ENCODE measurements around the gene PPARG.
"Not testable (repeated sequence)": the region's sequence is repeated elsewhere in the genome, so short reads cannot be mapped to it uniquely, and the experiment has no call there.

Gene PPARG

GRCh38 chr3:12472000-12472610 is 183.2 kb downstream of the PPARG start:
- H3K4me3 ChIP-seq (ENCODE audit: low read depth, low read length): no peak overlapping the region
- TF ChIP-seq CTCF (IDR thresholded peaks at IDR 0.05; ENCODE audit: borderline replicate concordance, insufficient read depth, low read depth, low read length): no peak

GRCh38 chr3:12472796-12473195 is 183.9 kb downstream of the PPARG start:
- TF ChIP-seq CTCF (IDR thresholded peaks at IDR 0.05; ENCODE audit: borderline replicate concordance, insufficient read depth, low read depth, low read length): no peak
- H3K4me3 ChIP-seq (ENCODE audit: low read depth, low read length): no peak overlapping the region

GRCh38 chr3:12473511-12473910 is 184.6 kb downstream of the PPARG start:
- TF ChIP-seq CTCF (IDR thresholded peaks at IDR 0.05; ENCODE audit: borderline replicate concordance, insufficient read depth, low read depth, low read length): no peak
- H3K4me3 ChIP-seq (ENCODE audit: low read depth, low read length): no peak overlapping the region

- no peak overlapping the region for H3K4me3 ChIP-seq (ENCODE audit: low read depth, low read length)
- TF ChIP-seq CTCF (IDR thresholded peaks at IDR 0.05; ENCODE audit: borderline replicate concordance, insufficient read depth, low read depth, low read length): no peak
Observed at GRCh38 chr3:12476238-12476897, 187.5 kb downstream of the PPARG start.

- no peak overlapping the region for H3K4me3 ChIP-seq (ENCODE audit: low read depth, low read length)
- no peak for TF ChIP-seq CTCF (IDR thresholded peaks at IDR 0.05; ENCODE audit: borderline replicate concordance, insufficient read depth, low read depth, low read length)
Observed at GRCh38 chr3:12477256-12477655, 188.4 kb downstream of the PPARG start.

- no peak for TF ChIP-seq CTCF (IDR thresholded peaks at IDR 0.05; ENCODE audit: borderline replicate concordance, insufficient read depth, low read depth, low read length)
- no peak overlapping the region for H3K4me3 ChIP-seq (ENCODE audit: low read depth, low read length)
Observed at GRCh38 chr3:12478326-12478725, 189.5 kb downstream of the PPARG start.

GRCh38 chr3:12479198-12479597 is 190.3 kb downstream of the PPARG start:
- H3K4me3 ChIP-seq (ENCODE audit: low read depth, low read length): not testable (repeated sequence)
